ENCODE data around the gene KRT3. TPM values are rescaled to one million over a fixed set of nuclear protein-coding genes. Genes with fewer than 3 reads are reported as not detected.

Gene KRT3
- total and polyA plus RNA-seq, 9 of the 15 experiments (the other 6 are each of a cell fraction or from before 2014, with no cell fraction given), result not detected

- Histone ChIP-seq H4K20me1 (replicated peaks; ENCODE audit: control insufficient read depth, insufficient read depth, low read length) (no peaks in the 10 kb centered on the region; the same call in 1 of the 2 replicates), H3K27ac (ENCODE audit: extremely low read depth, low read depth, low read length) (no peak overlapping the region), H3K9me3 (replicated peaks; ENCODE audit: control insufficient read depth, insufficient read depth, low read depth, low read length) (no peaks in the 10 kb centered on the region), H3K9ac (ENCODE audit: insufficient read depth in 1 of 2, low read depth in 2 of 2, low read length in 2 of 2) (no peak overlapping the region), H3K4me1 (replicated peaks in 1 of 2; ENCODE audit: control insufficient read depth in 2 of 2, insufficient read depth in 2 of 2, low read length in 2 of 2) (no peaks in the 10 kb centered on the region; a peak in 3 of 5 replicates), H3K4me2 (ENCODE audit: insufficient read depth, low read length) (no peak overlapping the region), H2AFZ (ENCODE audit: low read depth, low read length) (no peak overlapping the region), H3K79me2 (ENCODE audit: control insufficient read depth, insufficient read depth, low read length) (no peaks in the 10 kb centered on the region), H3K36me3 (ENCODE audit: control insufficient read depth, insufficient read depth, low read length) (no peaks in the 10 kb centered on the region), H3K9me1 (ENCODE audit: control insufficient read depth, insufficient read depth, low read length) (peaks cover 2% of the 10 kb centered on the region), H3K4me3 (no peak overlapping the region), H3K27me3 (ENCODE audit: control insufficient read depth in 2 of 2, insufficient read depth in 2 of 2, low read length in 2 of 2) (peaks cover 23 to 52% of the 10 kb centered on the region in 2 experiments)
- ChIA-PET CTCF (ENCODE audit: low intra/inter-chr PET ratio) (no interaction called here), POLR2A (interaction anchor here (0.8 kb wide), 1 partner anchor 9 kb away, joined by 3 read pairs; no protein-coding TSS in a partner anchor)
- DNase-seq (ENCODE audit: extremely low read depth in 1 of 4, low spot score in 3 of 4), result no peak
- ATAC-seq, result no peak
- no TSS peak for BruUV-seq (replicated peaks)
- TF ChIP-seq ZFPM2 (CRISPR knock-in tag; IDR thresholded peaks at IDR 0.05) (no peak), TAF7 (tag; IDR thresholded peaks at IDR 0.05) (no peak), NR0B1 (IDR thresholded peaks at IDR 0.05; ENCODE audit: partially characterized antibody) (no peak), NELFE (IDR thresholded peaks at IDR 0.05; ENCODE audit: insufficient read depth, insufficient read length) (no peak), KAT7 (CRISPR knock-in tag; IDR thresholded peaks at IDR 0.05; ENCODE audit: borderline replicate concordance) (no peak), ZNF121 (CRISPR knock-in tag; conservative IDR thresholded peaks at IDR 0.05) (no peak), TFAP4 (CRISPR knock-in tag; IDR thresholded peaks at IDR 0.05; ENCODE audit: borderline replicate concordance) (no peak), PML (IDR thresholded peaks at IDR 0.05; ENCODE audit: low read length) (no peak)
- intact Hi-C loops (cut with micrococcal nuclease) (no loop called here), in situ Hi-C loops (cut with MboI) (no loop called here)
- FAIRE-seq, result no peak
- WGBS (ENCODE audit: insufficient coverage, low coverage, missing lambda C conversion rate), result 0% methylated on average over 4 of the region's 4 CpGs
These were observed 18.8 kb upstream of the KRT3 start for GRCh38 chr12:52814710-52815155.
